Keratinocyte (primary cell): ENCODE data around the gene PAK2. TPM values are rescaled to one million over a fixed set of nuclear protein-coding genes. Genes with fewer than 3 reads are reported as not detected.

Experiments
- DNase-seq: peaks from one replicate; pipeline ENCODE4 v3.0.0-alpha.2; 2011; ENCODE audit warnings: low read depth, missing footprints, low spot score
- FAIRE-seq: peaks from 2 replicates; lab custom pipeline; 2011; peaks lifted over from hg19 to GRCh38; lab: Jason Lieb, UNC
- H2AFZ ChIP-seq: 2 replicates; pipeline ENCODE4 v1.6.0; 2012; ENCODE audit warnings: low read length, control low read depth, inconsistent platforms; ENCODE audit not compliant: control insufficient read depth
- H3K27ac ChIP-seq: 2 replicates; pipeline ENCODE4 v1.5.1; 2011; ENCODE audit warnings: low read length; ENCODE audit not compliant: control insufficient read depth, insufficient read depth
- H3K27me3 ChIP-seq: 3 replicates; pipeline ENCODE4 v1.6.0; 2011; ENCODE audit warnings: low read length; ENCODE audit not compliant: control insufficient read depth, insufficient read depth; ENCODE audit errors: extremely low read depth
- H3K36me3 ChIP-seq, 2 experiments: 2 replicates in 1 of 2; 3 replicates in 1 of 2; pipeline ENCODE4 v1.5.1; 2011; ENCODE audit warnings: low read length in 2 of 2, mild to moderate bottlenecking in 1 of 2; ENCODE audit not compliant: control insufficient read depth in 2 of 2, insufficient read depth in 2 of 2; ENCODE audit errors: extremely low read depth in 1 of 2
- H3K4me1 ChIP-seq: 3 replicates; pipeline ENCODE4 v1.5.1; 2011; ENCODE audit warnings: low read length; ENCODE audit not compliant: control insufficient read depth, insufficient read depth; ENCODE audit errors: extremely low read depth
- H3K4me2 ChIP-seq: 3 replicates; pipeline ENCODE4 v1.6.0; 2011; ENCODE audit warnings: low read depth, low read length; ENCODE audit not compliant: control insufficient read depth, insufficient read depth; ENCODE audit errors: extremely low read depth
- H3K4me3 ChIP-seq, 3 experiments: fragments of 200-600 bp in 1 of 3; sonication (generic) in 1 of 3; 2 replicates in 2 of 3; 3 replicates in 1 of 3; pipeline ENCODE4 v1.5.1; 2011 to 2016; ENCODE audit warnings: low read length in 3 of 3, mild to moderate bottlenecking in 3 of 3, control low read depth in 2 of 3, inconsistent platforms in 1 of 3, low read depth in 1 of 3, mixed read lengths in 1 of 3, mixed run types in 1 of 3, moderate library complexity in 1 of 3; ENCODE audit not compliant: control insufficient read depth in 2 of 3, insufficient read depth in 2 of 3; ENCODE audit errors: extremely low read depth in 1 of 3
- H3K79me2 ChIP-seq: 2 replicates; pipeline ENCODE4 v1.6.0; 2012; ENCODE audit warnings: low read length; ENCODE audit not compliant: control insufficient read depth, insufficient read depth
- H3K9ac ChIP-seq: 3 replicates; pipeline ENCODE4 v1.6.0; 2011; ENCODE audit warnings: low read length; ENCODE audit not compliant: control insufficient read depth, insufficient read depth; ENCODE audit errors: extremely low read depth
- H3K9me1 ChIP-seq: 3 replicates; pipeline ENCODE4 v1.6.0; 2011; ENCODE audit warnings: low read length; ENCODE audit not compliant: control insufficient read depth, insufficient read depth; ENCODE audit errors: extremely low read depth
- H3K9me3 ChIP-seq: 2 replicates; pipeline ENCODE4 v1.5.1; 2012; ENCODE audit warnings: low read depth, low read length; ENCODE audit not compliant: control insufficient read depth
- H4K20me1 ChIP-seq: 3 replicates; pipeline ENCODE4 v1.6.0; 2011; ENCODE audit warnings: low read length; ENCODE audit not compliant: control insufficient read depth, insufficient read depth; ENCODE audit errors: extremely low read depth
- EZH2 ChIP-seq: IDR thresholded peaks from one replicate; pipeline ENCODE4 v1.6.1; 2012; ENCODE audit warnings: inconsistent platforms, mild to moderate bottlenecking, low read length, moderate library complexity
- dilution Hi-C: fragments of 300-500 bp; cut with MboI; formaldehyde crosslinking; loops from one replicate; pipeline ENCODE4 v1.7.0; 2020; ENCODE audit warnings: low sequenced_read_pairs; ENCODE audit not compliant: extremely low pct_ligation_motif_present
- polyA plus RNA-seq, 5 experiments: library from polyadenylated mRNA; depleted of rRNA in 3 of 5; stranded (reverse) in 3 of 5; stranded (forward) in 1 of 5; unstranded in 1 of 5; fragments of >200 nt; gene quantifications; 1 replicate in 1 of 5; 2 replicates in 3 of 5; 3 replicates in 1 of 5; pipeline versions ENCODE4 v1.2.1 to v1.2.3, GENCODE V29; 2011 to 2012; ENCODE audit warnings: missing spikeins in 2 of 5, low read depth in 1 of 5, low replicate concordance in 1 of 5
- TF ChIP-seq, protein P1 (sequence below), 3 experiments: IDR thresholded peaks in 1 of 3; conservative IDR thresholded peaks in 1 of 3; optimal IDR thresholded peaks in 1 of 3; 2 replicates in 2 of 3; 3 replicates in 1 of 3; pipeline versions ENCODE3 to v1.5.1; 2011; ENCODE audit warnings: low read length in 3 of 3, mild to moderate bottlenecking in 3 of 3, moderate library complexity in 2 of 3, control low read depth in 1 of 3, inconsistent platforms in 1 of 3; ENCODE audit not compliant: insufficient read depth in 2 of 3; ENCODE audit errors: extremely low read depth in 1 of 3

PAK2 gene
- polyA plus RNA-seq, 1 donor (not counting 4 experiments of a cell fraction or from before 2014, with no cell fraction given) = 52.3 TPM

DNA sequence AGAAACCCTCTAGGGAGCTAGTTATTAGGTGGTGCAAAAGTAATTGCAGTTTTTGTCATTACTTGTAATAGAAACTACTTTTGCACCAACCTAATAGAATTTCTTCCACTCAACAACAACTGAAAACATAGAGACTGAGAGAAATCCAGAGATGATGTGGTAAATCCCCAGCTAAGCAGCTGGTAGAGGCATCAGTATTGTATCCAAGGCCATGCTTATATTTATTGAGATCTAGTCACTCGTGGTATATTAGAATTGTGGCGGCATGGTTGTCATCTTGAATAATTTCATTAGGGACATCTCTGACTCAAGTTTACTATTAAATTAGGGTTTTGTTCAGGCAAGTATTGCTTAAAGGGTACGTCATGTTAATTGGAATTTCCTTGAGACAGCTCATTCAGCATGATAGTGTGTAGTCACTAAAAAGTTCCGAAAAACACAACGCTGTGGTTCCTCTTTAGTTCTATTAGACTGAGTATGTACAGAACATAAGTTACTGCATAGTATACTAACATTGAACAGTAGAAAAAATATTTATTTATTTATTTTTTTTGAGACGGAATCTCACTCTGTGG is 35.3 kb downstream of the PAK2 start:
- H3K4me1 ChIP-seq = peaks cover 41% of the 10 kb centered on the region
- H3K4me2 ChIP-seq = peak overlapping the region; percentile 74
- peaks cover 0 to 6% of the 10 kb centered on the region in 2 experiments for H3K36me3 ChIP-seq
- H4K20me1 ChIP-seq = peaks cover 2% of the 10 kb centered on the region
- FAIRE-seq = no peak
- peak overlapping the region; percentile 24 for H3K9ac ChIP-seq
- H3K27ac ChIP-seq = peak overlapping the region; percentile 83
- dilution Hi-C loops = no loop called here
- no peak overlapping the region for H2AFZ ChIP-seq
- TF ChIP-seq, protein P1, sequence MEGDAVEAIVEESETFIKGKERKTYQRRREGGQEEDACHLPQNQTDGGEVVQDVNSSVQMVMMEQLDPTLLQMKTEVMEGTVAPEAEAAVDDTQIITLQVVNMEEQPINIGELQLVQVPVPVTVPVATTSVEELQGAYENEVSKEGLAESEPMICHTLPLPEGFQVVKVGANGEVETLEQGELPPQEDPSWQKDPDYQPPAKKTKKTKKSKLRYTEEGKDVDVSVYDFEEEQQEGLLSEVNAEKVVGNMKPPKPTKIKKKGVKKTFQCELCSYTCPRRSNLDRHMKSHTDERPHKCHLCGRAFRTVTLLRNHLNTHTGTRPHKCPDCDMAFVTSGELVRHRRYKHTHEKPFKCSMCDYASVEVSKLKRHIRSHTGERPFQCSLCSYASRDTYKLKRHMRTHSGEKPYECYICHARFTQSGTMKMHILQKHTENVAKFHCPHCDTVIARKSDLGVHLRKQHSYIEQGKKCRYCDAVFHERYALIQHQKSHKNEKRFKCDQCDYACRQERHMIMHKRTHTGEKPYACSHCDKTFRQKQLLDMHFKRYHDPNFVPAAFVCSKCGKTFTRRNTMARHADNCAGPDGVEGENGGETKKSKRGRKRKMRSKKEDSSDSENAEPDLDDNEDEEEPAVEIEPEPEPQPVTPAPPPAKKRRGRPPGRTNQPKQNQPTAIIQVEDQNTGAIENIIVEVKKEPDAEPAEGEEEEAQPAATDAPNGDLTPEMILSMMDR (optimal IDR thresholded peaks at IDR 0.05 in 1 of 3, IDR thresholded peaks at IDR 0.05 in 1 of 3, conservative IDR thresholded peaks at IDR 0.05 in 1 of 3; ENCODE audit: extremely low read depth in 1 of 3, insufficient read depth in 2 of 3, low read length in 3 of 3) = no peak
- TF ChIP-seq EZH2 = no peak
- peak overlapping the region in 1 of 3 experiments; percentile 4 for H3K4me3 ChIP-seq
- peaks cover 73% of the 10 kb centered on the region for H3K79me2 ChIP-seq
- peaks cover 2% of the 10 kb centered on the region for H3K9me3 ChIP-seq
- H3K9me1 ChIP-seq = no peaks in the 10 kb centered on the region
- DNase-seq = peak; percentile 35
- no peaks in the 10 kb centered on the region for H3K27me3 ChIP-seq

- no peak overlapping the region for H3K4me2 ChIP-seq
- TF ChIP-seq, protein P1 (optimal IDR thresholded peaks at IDR 0.05 in 1 of 3, IDR thresholded peaks at IDR 0.05 in 1 of 3, conservative IDR thresholded peaks at IDR 0.05 in 1 of 3; ENCODE audit: extremely low read depth in 1 of 3, insufficient read depth in 2 of 3, low read length in 3 of 3) = no peak
- TF ChIP-seq EZH2 = no peak
- dilution Hi-C loops = no loop called here
- no peaks in the 10 kb centered on the region for H3K9me1 ChIP-seq
- H3K36me3 ChIP-seq = peaks cover 4 to 10% of the 10 kb centered on the region in 2 experiments
- FAIRE-seq = no peak
- no peak overlapping the region for H3K27ac ChIP-seq
- H3K79me2 ChIP-seq = peaks cover 73% of the 10 kb centered on the region
- no peak overlapping the region for H3K4me3 ChIP-seq
- H4K20me1 ChIP-seq = peaks cover 2% of the 10 kb centered on the region
- H3K9me3 ChIP-seq = peaks cover 7% of the 10 kb centered on the region
- H2AFZ ChIP-seq = no peak overlapping the region
- DNase-seq = no peak
- H3K9ac ChIP-seq = no peak overlapping the region
- peaks cover 41% of the 10 kb centered on the region for H3K4me1 ChIP-seq
- no peaks in the 10 kb centered on the region for H3K27me3 ChIP-seq
Observed at GRCh38 chr3:196775938-196776337, 36.3 kb downstream of the PAK2 start.
